ENCODE results near the gene COL18A1. TPM values are rescaled to one million over a fixed set of nuclear protein-coding genes. Genes with fewer than 3 reads are reported as not detected.

COL18A1 gene
- total RNA-seq, 1 experiment from 2014 or later, result 77.0 TPM

DNA sequence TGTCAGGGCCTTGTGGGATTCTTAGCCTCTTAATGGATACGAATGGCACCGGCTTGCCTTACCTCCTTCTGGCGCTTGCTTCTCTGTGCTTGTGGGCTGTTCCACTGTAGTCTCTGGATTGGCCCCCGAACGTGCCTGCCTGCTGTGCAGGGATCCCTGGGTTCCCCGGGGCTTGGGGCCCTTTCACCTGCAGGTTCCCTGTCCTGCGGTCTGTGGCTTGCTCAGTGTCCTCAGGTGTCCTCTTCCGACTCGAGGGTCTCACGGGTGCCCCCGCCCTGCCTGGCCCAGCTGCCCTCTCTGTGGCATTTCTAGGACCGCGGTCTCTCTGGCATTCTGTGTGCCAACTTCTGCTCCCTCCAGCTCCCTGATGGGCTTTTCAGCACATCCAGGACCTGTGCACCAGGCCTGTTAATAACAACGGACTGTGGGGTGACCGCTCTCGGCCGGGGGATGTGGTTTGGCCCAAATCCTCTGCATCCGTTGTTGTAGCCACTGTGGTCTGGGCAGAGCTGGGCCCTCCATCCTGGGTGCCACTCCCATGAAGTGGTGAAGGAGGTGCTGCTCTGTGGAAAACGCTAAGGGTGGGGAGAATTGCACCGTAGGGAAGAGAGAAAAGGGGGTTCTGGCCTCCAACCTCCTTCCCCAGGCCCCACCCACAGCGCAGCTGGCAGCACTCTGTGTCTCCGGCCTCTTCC lies 12.4 kb downstream of the COL18A1 start:
- no peak overlapping the region for H3K4me2 ChIP-seq (ENCODE audit: low read length)
- no peaks in the 10 kb centered on the region for H3F3A ChIP-seq (ENCODE audit: low read length, unreplicated experiment)
- no peak overlapping the region for H2AFZ ChIP-seq (ENCODE audit: low read length)
- H3K9me3 ChIP-seq (ENCODE audit: low read length), result no peaks in the 10 kb centered on the region
- H3K27ac ChIP-seq (ENCODE audit: low read length), result no peak overlapping the region
- no peak overlapping the region for H3K9ac ChIP-seq (ENCODE audit: low read length)
- no TSS peak for BruUV-seq (replicated peaks)
- H3K4me3 ChIP-seq (ENCODE audit: low read length), result no peak overlapping the region
- no peaks in the 10 kb centered on the region for H3K36me3 ChIP-seq (ENCODE audit: low read depth, low read length)
- 0 out of 2 replicates have a peak, but pooled peaks cover 9% of the 10 kb centered on the region for H3K79me2 ChIP-seq (ENCODE audit: low read length)
- intact Hi-C loops (cut with micrococcal nuclease), result no loop called here
- 0 out of 2 replicates have a peak, but pooled peaks cover 10% of the 10 kb centered on the region for H4K20me1 ChIP-seq (ENCODE audit: low read length)
- ChIA-PET POLR2A (ENCODE audit: unreplicated experiment) (no interaction called here), CTCF (no interaction called here)
- DNase-seq (no peak), ATAC-seq (no peak)
- no peaks in the 10 kb centered on the region for H3K27me3 ChIP-seq (ENCODE audit: low read length)
- no peaks in the 10 kb centered on the region for H3K9me2 ChIP-seq (replicated peaks; ENCODE audit: low read length)
- no peaks in the 10 kb centered on the region for H3K4me1 ChIP-seq (ENCODE audit: insufficient read depth, low read length)
- TF ChIP-seq EZH2 (IDR thresholded peaks at IDR 0.05; ENCODE audit: low read length, unreplicated experiment), result no peak
- TF ChIP-seq, protein P1, sequence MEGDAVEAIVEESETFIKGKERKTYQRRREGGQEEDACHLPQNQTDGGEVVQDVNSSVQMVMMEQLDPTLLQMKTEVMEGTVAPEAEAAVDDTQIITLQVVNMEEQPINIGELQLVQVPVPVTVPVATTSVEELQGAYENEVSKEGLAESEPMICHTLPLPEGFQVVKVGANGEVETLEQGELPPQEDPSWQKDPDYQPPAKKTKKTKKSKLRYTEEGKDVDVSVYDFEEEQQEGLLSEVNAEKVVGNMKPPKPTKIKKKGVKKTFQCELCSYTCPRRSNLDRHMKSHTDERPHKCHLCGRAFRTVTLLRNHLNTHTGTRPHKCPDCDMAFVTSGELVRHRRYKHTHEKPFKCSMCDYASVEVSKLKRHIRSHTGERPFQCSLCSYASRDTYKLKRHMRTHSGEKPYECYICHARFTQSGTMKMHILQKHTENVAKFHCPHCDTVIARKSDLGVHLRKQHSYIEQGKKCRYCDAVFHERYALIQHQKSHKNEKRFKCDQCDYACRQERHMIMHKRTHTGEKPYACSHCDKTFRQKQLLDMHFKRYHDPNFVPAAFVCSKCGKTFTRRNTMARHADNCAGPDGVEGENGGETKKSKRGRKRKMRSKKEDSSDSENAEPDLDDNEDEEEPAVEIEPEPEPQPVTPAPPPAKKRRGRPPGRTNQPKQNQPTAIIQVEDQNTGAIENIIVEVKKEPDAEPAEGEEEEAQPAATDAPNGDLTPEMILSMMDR (conservative IDR thresholded peaks at IDR 0.05; ENCODE audit: low read depth, low read length), result no peak
- TF ChIP-seq EZH2phosphoT487 (IDR thresholded peaks at IDR 0.05; ENCODE audit: borderline replicate concordance, low read length), result no peak

DNA sequence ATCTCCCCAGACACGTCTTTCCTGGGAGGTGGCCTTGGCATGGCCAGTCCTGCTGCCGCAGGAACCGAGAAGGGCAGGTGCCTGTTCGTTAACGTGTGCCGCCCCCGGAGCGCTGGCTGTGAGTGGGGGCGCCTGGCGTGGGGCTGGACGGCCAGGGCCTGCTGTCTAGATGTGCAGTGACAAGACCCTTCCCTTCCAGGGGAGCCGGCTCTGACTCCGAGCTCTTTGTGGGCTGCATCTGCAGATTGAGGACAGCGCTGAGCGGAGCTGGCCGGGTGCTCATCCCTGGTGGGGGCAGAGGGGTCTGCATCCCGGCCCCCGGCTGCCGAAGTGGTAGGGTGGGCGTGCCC lies 13.0 kb downstream of the COL18A1 start:
- no peaks in the 10 kb centered on the region for H3K9me3 ChIP-seq (ENCODE audit: low read length)
- intact Hi-C loops (cut with micrococcal nuclease), result no loop called here
- no peaks in the 10 kb centered on the region for H3K9me2 ChIP-seq (replicated peaks; ENCODE audit: low read length)
- no peak overlapping the region for H3K9ac ChIP-seq (ENCODE audit: low read length)
- H4K20me1 ChIP-seq (ENCODE audit: low read length), result 0 out of 2 replicates have a peak, but pooled peaks cover 10% of the 10 kb centered on the region
- TF ChIP-seq, protein P1 (conservative IDR thresholded peaks at IDR 0.05; ENCODE audit: low read depth, low read length), result no peak
- TF ChIP-seq EZH2phosphoT487 (IDR thresholded peaks at IDR 0.05; ENCODE audit: borderline replicate concordance, low read length), result no peak
- TF ChIP-seq EZH2 (IDR thresholded peaks at IDR 0.05; ENCODE audit: low read length, unreplicated experiment), result no peak
- H3K27ac ChIP-seq (ENCODE audit: low read length), result no peak overlapping the region
- H3K79me2 ChIP-seq (ENCODE audit: low read length), result 0 out of 2 replicates have a peak, but pooled peaks cover 9% of the 10 kb centered on the region
- no peak overlapping the region for H3K4me2 ChIP-seq (ENCODE audit: low read length)
- H3K36me3 ChIP-seq (ENCODE audit: low read depth, low read length), result no peaks in the 10 kb centered on the region
- no peaks in the 10 kb centered on the region for H3F3A ChIP-seq (ENCODE audit: low read length, unreplicated experiment)
- POLR2A ChIA-PET (ENCODE audit: unreplicated experiment), result no interaction called here
- no peak for ATAC-seq
- no peaks in the 10 kb centered on the region for H3K27me3 ChIP-seq (ENCODE audit: low read length)
- H3K4me3 ChIP-seq (ENCODE audit: low read length), result no peak overlapping the region
- DNase-seq, result no peak
- CTCF ChIA-PET, result no interaction called here
- no TSS peak for BruUV-seq (replicated peaks)
- H3K4me1 ChIP-seq (ENCODE audit: insufficient read depth, low read length), result no peaks in the 10 kb centered on the region
- no peak overlapping the region for H2AFZ ChIP-seq (ENCODE audit: low read length)

DNA sequence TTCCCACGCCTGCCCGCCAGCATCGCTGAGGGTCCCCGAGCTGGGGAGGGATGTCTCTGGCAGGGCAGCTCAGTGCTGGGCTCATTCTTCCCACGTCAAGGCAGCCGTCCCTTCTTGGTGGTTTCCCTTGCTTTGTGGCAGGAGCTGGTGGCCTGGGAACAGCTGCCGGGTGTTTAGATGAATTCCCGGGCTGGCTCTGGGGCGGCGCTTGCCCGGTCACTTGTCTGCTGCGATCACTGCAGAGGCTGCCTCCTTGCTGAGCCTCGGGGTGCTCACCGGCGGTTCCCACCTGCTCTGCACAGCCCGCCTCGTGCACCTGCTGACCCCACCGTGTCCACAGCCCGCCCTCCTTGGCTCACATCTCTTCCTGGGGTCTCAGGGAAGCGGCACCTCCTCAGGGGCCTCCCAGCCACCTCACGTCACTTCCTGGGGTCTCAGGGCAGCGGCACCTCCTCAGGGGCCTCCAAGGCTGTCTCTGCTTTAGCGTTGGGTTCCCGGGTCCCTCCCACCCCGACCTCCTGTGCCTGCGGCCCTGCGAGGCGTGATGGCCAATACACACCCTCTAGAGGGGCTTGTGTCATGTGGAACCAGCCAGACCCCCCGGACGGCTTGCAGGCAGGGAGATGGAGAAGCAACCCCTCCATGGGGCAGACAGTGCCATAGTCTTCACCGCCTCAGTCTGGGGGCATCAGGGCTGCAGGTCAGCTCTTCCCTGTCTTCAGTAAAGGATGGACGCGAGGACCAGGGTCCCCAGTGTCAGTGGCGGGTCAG lies 13.5 kb downstream of the COL18A1 start:
- H3F3A ChIP-seq (ENCODE audit: low read length, unreplicated experiment), result no peaks in the 10 kb centered on the region

More for the DNA sequence above, 13.5 kb downstream of the COL18A1 start:
- no peaks in the 10 kb centered on the region for H3K9me3 ChIP-seq (ENCODE audit: low read length)
- no peak overlapping the region for H2AFZ ChIP-seq (ENCODE audit: low read length)
- no peak for ATAC-seq
- no peak for TF ChIP-seq EZH2 (IDR thresholded peaks at IDR 0.05; ENCODE audit: low read length, unreplicated experiment)
- TF ChIP-seq EZH2phosphoT487 (IDR thresholded peaks at IDR 0.05; ENCODE audit: borderline replicate concordance, low read length), result no peak
- TF ChIP-seq, protein P1 (conservative IDR thresholded peaks at IDR 0.05; ENCODE audit: low read depth, low read length), result no peak
- no peak overlapping the region for H3K4me2 ChIP-seq (ENCODE audit: low read length)
- no peaks in the 10 kb centered on the region for H3K27me3 ChIP-seq (ENCODE audit: low read length)
- no peak overlapping the region for H3K4me3 ChIP-seq (ENCODE audit: low read length)
- 0 out of 2 replicates have a peak, but pooled peaks cover 9% of the 10 kb centered on the region for H3K79me2 ChIP-seq (ENCODE audit: low read length)
- ChIA-PET CTCF (no interaction called here), POLR2A (ENCODE audit: unreplicated experiment) (no interaction called here)
- BruUV-seq (replicated peaks), result no TSS peak
- no peaks in the 10 kb centered on the region for H3K4me1 ChIP-seq (ENCODE audit: insufficient read depth, low read length)
- H4K20me1 ChIP-seq (ENCODE audit: low read length), result 0 out of 2 replicates have a peak, but pooled peaks cover 10% of the 10 kb centered on the region
- no peak for DNase-seq
- no peaks in the 10 kb centered on the region for H3K9me2 ChIP-seq (replicated peaks; ENCODE audit: low read length)
- no peak overlapping the region for H3K9ac ChIP-seq (ENCODE audit: low read length)
- no peaks in the 10 kb centered on the region for H3K36me3 ChIP-seq (ENCODE audit: low read depth, low read length)
- intact Hi-C loops (cut with micrococcal nuclease), result no loop called here
- no peak overlapping the region for H3K27ac ChIP-seq (ENCODE audit: low read length)
